ENCODE results near the gene COL24A1. TPM values are rescaled to one million over a fixed set of nuclear protein-coding genes. Genes with fewer than 3 reads are reported as not detected.
"Not testable (repeated sequence)": the region's sequence is repeated elsewhere in the genome, so short reads cannot be mapped to it uniquely, and the experiment has no call there.

The COL24A1 gene
- total RNA-seq, 6 experiments from 2014 or later, result 1.1 to 2.4 (median 1.3) TPM

GRCh38 chr1:85718678-85719340 is 437.8 kb downstream of the COL24A1 start:
- Mint-ChIP-seq H3K27me3 (ENCODE audit: insufficient read depth) (peaks cover 2% of the 10 kb centered on the region; the same call in 1 of the 2 replicates), H3K36me3 (ENCODE audit: low read depth) (peaks cover 16% of the 10 kb centered on the region), H3K9me3 (peaks cover 35% of the 10 kb centered on the region), H3K4me1 (ENCODE audit: low read depth) (no peaks in the 10 kb centered on the region), H3K4me3 (no peak overlapping the region), H3K27ac (no peak overlapping the region)
- no peak for DNase-seq
- TF ChIP-seq CTCF (IDR thresholded peaks at IDR 0.05), result no peak

GRCh38 chr1:85714418-85715114 is 442.0 kb downstream of the COL24A1 start:
- not testable (repeated sequence) for H3K4me3 Mint-ChIP-seq; H3K4me1 Mint-ChIP-seq (ENCODE audit: low read depth); H3K27me3 Mint-ChIP-seq (ENCODE audit: insufficient read depth); H3K36me3 Mint-ChIP-seq (ENCODE audit: low read depth); DNase-seq; H3K27ac Mint-ChIP-seq
- peaks cover 14% of the 10 kb centered on the region for H3K9me3 Mint-ChIP-seq

- Mint-ChIP-seq H3K36me3 (ENCODE audit: low read depth) (peaks cover 22% of the 10 kb centered on the region), H3K27me3 (ENCODE audit: insufficient read depth) (0 out of 2 replicates have a peak, but pooled peaks cover 2% of the 10 kb centered on the region), H3K4me1 (ENCODE audit: low read depth) (peaks cover 5% of the 10 kb centered on the region), H3K27ac (no peak overlapping the region), H3K4me3 (no peak overlapping the region), H3K9me3 (peaks cover 4% of the 10 kb centered on the region)
- DNase-seq, result no peak
- 0 out of 2 replicates have a peak, but pooled peaks have one; percentile 26 for TF ChIP-seq CTCF (IDR thresholded peaks at IDR 0.05)
Observed at GRCh38 chr1:85708829-85709227, 447.7 kb downstream of the COL24A1 start.

GRCh38 chr1:85707990-85708828 is 448.4 kb downstream of the COL24A1 start, which contains the start of gene ZNHIT6:
ZNHIT6 (minus strand) TSS chr1:85708433; CDS start chr1:85708284, 149 bp downstream.
- TF ChIP-seq CTCF (IDR thresholded peaks at IDR 0.05), result peak; percentile 71
- H3K36me3 Mint-ChIP-seq (ENCODE audit: low read depth), result peaks cover 26% of the 10 kb centered on the region
- DNase-seq, result peak; percentile 97
- no peak within 1 kb of the TSS for H3K27ac Mint-ChIP-seq
- no peaks in the 10 kb centered on the region for H3K9me3 Mint-ChIP-seq
- no peak within 1 kb of the TSS for H3K4me3 Mint-ChIP-seq
- H3K4me1 Mint-ChIP-seq (ENCODE audit: low read depth), result peaks cover 11% of the 10 kb centered on the region
- H3K27me3 Mint-ChIP-seq (ENCODE audit: insufficient read depth), result no peaks in the 10 kb centered on the region

GRCh38 chr1:85707267-85707989 is 449.1 kb downstream of the COL24A1 start:
- Mint-ChIP-seq H3K27ac (no peak overlapping the region), H3K4me3 (no peak overlapping the region), H3K36me3 (ENCODE audit: low read depth) (peaks cover 29% of the 10 kb centered on the region), H3K27me3 (ENCODE audit: insufficient read depth) (no peaks in the 10 kb centered on the region), H3K9me3 (no peaks in the 10 kb centered on the region), H3K4me1 (ENCODE audit: low read depth) (peaks cover 15% of the 10 kb centered on the region)
- DNase-seq, result no peak
- TF ChIP-seq CTCF (IDR thresholded peaks at IDR 0.05), result no peak
